ENCODE results near the gene SERPINE3. TPM values are rescaled to one million over a fixed set of nuclear protein-coding genes. Genes with fewer than 3 reads are reported as not detected.

Gene SERPINE3
- total RNA-seq, 1 experiment from 2014 or later: 0.59 TPM

DNA sequence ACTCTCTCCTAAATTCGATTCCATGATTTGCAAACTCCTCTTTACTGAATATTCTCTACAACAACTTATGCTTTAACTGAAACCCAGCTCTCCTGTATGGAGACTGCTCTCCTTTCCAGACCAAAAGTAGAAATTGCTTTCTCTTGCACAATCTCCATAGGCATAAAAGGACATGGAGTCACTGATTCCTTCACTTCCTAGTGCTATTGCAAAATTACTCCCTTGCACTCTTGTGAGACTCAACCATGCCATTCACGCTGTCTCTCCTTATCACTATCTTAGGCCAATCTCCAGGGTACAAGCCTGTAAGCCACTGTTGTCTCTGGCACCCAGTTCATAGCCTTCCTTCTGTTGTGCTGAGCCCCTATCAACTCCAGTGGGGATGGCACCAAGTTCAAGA is 30.6 kb downstream of the SERPINE3 start (continued):
- TF ChIP-seq, protein P1, sequence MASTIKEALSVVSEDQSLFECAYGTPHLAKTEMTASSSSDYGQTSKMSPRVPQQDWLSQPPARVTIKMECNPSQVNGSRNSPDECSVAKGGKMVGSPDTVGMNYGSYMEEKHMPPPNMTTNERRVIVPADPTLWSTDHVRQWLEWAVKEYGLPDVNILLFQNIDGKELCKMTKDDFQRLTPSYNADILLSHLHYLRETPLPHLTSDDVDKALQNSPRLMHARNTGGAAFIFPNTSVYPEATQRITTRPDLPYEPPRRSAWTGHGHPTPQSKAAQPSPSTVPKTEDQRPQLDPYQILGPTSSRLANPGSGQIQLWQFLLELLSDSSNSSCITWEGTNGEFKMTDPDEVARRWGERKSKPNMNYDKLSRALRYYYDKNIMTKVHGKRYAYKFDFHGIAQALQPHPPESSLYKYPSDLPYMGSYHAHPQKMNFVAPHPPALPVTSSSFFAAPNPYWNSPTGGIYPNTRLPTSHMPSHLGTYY (CRISPR knock-in tag; IDR thresholded peaks at IDR 0.05): no peak
- TF ChIP-seq ZNF416 (CRISPR knock-in tag; IDR thresholded peaks at IDR 0.05): no peak

DNA sequence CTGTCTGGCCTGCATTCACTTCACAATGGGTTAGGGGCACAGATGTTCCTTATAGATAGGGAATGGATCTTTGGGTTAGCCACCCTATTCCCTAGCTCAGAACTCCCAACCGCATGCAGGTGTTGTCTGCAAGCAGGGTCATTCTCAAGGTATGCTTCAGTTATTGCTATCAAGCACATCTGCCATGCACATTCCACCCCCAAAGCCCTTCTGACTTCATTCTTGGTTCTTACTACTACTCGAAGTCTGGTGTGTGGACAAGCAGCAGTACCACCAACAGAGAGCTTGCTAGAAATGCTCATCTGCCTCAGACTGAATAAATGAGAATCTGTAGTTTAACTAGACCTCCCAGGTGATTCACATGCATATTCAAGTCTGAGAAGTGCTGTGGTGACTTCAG is 31.3 kb downstream of the SERPINE3 start:
- peak; percentile 36 for ATAC-seq
- Mint-ChIP-seq H3K9me3 (no peaks in the 10 kb centered on the region), H3K4me1 (no peaks in the 10 kb centered on the region), H3K27ac (no peak overlapping the region), H3K27me3 (ENCODE audit: low read depth) (no peaks in the 10 kb centered on the region), H3K4me3 (no peak overlapping the region), H3K36me3 (peaks cover 34% of the 10 kb centered on the region)
- CTCF ChIA-PET: interaction anchor here (1.2 to 2.7 kb wide), 4 partner anchors 84 to 427 kb away, joined by 3 to 7 read pairs (median 4); no protein-coding TSS in a partner anchor
- TF ChIP-seq ATF1 (CRISPR knock-in tag; IDR thresholded peaks at IDR 0.05): no peak
- TF ChIP-seq TEAD1 (CRISPR knock-in tag; IDR thresholded peaks at IDR 0.05): no peak
- TF ChIP-seq NR1H2 (CRISPR knock-in tag; IDR thresholded peaks at IDR 0.05): no peak
- TF ChIP-seq, protein P2, sequence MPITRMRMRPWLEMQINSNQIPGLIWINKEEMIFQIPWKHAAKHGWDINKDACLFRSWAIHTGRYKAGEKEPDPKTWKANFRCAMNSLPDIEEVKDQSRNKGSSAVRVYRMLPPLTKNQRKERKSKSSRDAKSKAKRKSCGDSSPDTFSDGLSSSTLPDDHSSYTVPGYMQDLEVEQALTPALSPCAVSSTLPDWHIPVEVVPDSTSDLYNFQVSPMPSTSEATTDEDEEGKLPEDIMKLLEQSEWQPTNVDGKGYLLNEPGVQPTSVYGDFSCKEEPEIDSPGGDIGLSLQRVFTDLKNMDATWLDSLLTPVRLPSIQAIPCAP (CRISPR knock-in tag; IDR thresholded peaks at IDR 0.05): no peak
- TF ChIP-seq, protein P3, sequence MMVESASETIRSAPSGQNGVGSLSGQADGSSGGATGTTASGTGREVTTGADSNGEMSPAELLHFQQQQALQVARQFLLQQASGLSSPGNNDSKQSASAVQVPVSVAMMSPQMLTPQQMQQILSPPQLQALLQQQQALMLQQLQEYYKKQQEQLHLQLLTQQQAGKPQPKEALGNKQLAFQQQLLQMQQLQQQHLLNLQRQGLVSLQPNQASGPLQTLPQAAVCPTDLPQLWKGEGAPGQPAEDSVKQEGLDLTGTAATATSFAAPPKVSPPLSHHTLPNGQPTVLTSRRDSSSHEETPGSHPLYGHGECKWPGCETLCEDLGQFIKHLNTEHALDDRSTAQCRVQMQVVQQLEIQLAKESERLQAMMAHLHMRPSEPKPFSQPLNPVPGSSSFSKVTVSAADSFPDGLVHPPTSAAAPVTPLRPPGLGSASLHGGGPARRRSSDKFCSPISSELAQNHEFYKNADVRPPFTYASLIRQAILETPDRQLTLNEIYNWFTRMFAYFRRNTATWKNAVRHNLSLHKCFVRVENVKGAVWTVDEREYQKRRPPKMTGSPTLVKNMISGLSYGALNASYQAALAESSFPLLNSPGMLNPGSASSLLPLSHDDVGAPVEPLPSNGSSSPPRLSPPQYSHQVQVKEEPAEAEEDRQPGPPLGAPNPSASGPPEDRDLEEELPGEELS (CRISPR knock-in tag; IDR thresholded peaks at IDR 0.05): no peak
- TF ChIP-seq PRRX2 (CRISPR knock-in tag; IDR thresholded peaks at IDR 0.05): no peak
- no peak for TF ChIP-seq ZNF423 (CRISPR knock-in tag; IDR thresholded peaks at IDR 0.05)
- TF ChIP-seq NR3C1 (CRISPR knock-in tag; conservative IDR thresholded peaks at IDR 0.05; ENCODE audit: low read depth): no peak
- TF ChIP-seq ELF4 (CRISPR knock-in tag; IDR thresholded peaks at IDR 0.05; ENCODE audit: low read depth): no peak
- TF ChIP-seq, protein P4, sequence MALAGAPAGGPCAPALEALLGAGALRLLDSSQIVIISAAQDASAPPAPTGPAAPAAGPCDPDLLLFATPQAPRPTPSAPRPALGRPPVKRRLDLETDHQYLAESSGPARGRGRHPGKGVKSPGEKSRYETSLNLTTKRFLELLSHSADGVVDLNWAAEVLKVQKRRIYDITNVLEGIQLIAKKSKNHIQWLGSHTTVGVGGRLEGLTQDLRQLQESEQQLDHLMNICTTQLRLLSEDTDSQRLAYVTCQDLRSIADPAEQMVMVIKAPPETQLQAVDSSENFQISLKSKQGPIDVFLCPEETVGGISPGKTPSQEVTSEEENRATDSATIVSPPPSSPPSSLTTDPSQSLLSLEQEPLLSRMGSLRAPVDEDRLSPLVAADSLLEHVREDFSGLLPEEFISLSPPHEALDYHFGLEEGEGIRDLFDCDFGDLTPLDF (CRISPR knock-in tag; IDR thresholded peaks at IDR 0.05): no peak
- POLR2A ChIA-PET: no interaction called here
- DNase-seq (ENCODE audit: low spot score): no peak

DNA sequence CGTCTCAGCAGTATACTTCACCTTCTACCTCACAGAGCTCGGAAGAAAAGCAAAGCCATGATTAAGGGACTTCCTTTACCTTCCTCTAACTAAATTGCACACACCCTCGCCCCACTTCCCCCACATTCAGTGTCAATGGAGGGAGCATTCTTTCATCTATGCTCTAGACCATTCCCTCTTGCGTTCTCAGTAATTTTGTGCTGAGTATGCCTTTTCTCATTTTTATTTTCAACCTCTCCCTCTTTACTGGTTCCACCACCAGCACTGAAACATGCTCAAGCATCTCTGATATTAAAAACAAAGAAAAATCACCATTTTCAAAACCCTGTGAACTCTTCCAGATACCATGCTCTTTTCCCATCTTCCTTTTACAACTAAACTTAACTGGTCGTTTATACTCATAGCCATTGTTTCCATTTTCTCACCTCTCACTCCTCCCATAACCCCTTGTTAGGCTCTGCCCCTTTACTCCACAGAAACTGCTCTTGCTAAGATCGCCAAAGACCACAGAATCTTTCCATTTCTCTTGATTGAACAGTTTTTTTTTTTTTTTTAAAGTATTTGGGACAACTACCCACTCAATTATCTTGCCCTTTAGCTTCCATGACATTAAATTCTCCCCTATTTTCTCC is 32.4 kb downstream of the SERPINE3 start:
- no peaks in the 10 kb centered on the region for H3K4me1 Mint-ChIP-seq
- H3K9me3 Mint-ChIP-seq: no peaks in the 10 kb centered on the region
- peaks cover 33% of the 10 kb centered on the region for H3K36me3 Mint-ChIP-seq
- CTCF ChIA-PET: interaction anchor here (1.2 to 2.7 kb wide), 3 partner anchors 85 to 426 kb away, joined by 3 to 7 read pairs (median 5); no protein-coding TSS in a partner anchor
- ATAC-seq (no peak), DNase-seq (ENCODE audit: low spot score) (no peak)
- H3K27ac Mint-ChIP-seq: no peak overlapping the region
- POLR2A ChIA-PET: interaction anchor here (0.7 kb wide), 1 partner anchor 652 kb away, joined by 7 read pairs; no protein-coding TSS in a partner anchor
- no peak overlapping the region for H3K4me3 Mint-ChIP-seq
- no peaks in the 10 kb centered on the region for H3K27me3 Mint-ChIP-seq (ENCODE audit: low read depth)
- TF ChIP-seq RORB (CRISPR knock-in tag; IDR thresholded peaks at IDR 0.05): no peak
- TF ChIP-seq, protein P5, sequence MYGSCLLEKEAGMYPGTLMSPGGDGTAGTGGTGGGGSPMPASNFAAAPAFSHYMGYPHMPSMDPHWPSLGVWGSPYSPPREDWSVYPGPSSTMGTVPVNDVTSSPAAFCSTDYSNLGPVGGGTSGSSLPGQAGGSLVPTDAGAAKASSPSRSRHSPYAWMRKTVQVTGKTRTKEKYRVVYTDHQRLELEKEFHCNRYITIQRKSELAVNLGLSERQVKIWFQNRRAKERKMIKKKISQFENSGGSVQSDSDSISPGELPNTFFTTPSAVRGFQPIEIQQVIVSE (CRISPR knock-in tag; IDR thresholded peaks at IDR 0.05; ENCODE audit: borderline replicate concordance): no peak
- TF ChIP-seq, protein P6, sequence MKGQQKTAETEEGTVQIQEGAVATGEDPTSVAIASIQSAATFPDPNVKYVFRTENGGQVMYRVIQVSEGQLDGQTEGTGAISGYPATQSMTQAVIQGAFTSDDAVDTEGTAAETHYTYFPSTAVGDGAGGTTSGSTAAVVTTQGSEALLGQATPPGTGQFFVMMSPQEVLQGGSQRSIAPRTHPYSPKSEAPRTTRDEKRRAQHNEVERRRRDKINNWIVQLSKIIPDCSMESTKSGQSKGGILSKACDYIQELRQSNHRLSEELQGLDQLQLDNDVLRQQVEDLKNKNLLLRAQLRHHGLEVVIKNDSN (CRISPR knock-in tag; IDR thresholded peaks at IDR 0.05): no peak
- TF ChIP-seq JAZF1 (CRISPR knock-in tag; IDR thresholded peaks at IDR 0.05): no peak
- TF ChIP-seq, protein P7, sequence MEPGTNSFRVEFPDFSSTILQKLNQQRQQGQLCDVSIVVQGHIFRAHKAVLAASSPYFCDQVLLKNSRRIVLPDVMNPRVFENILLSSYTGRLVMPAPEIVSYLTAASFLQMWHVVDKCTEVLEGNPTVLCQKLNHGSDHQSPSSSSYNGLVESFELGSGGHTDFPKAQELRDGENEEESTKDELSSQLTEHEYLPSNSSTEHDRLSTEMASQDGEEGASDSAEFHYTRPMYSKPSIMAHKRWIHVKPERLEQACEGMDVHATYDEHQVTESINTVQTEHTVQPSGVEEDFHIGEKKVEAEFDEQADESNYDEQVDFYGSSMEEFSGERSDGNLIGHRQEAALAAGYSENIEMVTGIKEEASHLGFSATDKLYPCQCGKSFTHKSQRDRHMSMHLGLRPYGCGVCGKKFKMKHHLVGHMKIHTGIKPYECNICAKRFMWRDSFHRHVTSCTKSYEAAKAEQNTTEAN (CRISPR knock-in tag; IDR thresholded peaks at IDR 0.05): no peak
- no peak for TF ChIP-seq MXD4 (CRISPR knock-in tag; IDR thresholded peaks at IDR 0.05; ENCODE audit: borderline replicate concordance)
- TF ChIP-seq TEAD1 (CRISPR knock-in tag; IDR thresholded peaks at IDR 0.05): no peak
- TF ChIP-seq SP1 (CRISPR knock-in tag; conservative IDR thresholded peaks at IDR 0.05): no peak
- TF ChIP-seq, protein P8, sequence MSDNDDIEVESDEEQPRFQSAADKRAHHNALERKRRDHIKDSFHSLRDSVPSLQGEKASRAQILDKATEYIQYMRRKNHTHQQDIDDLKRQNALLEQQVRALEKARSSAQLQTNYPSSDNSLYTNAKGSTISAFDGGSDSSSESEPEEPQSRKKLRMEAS (CRISPR knock-in tag; IDR thresholded peaks at IDR 0.05): no peak
- no peak for TF ChIP-seq PRRX2 (CRISPR knock-in tag; IDR thresholded peaks at IDR 0.05)
- TF ChIP-seq, protein P1 (CRISPR knock-in tag; IDR thresholded peaks at IDR 0.05): no peak
- TF ChIP-seq, protein P9, sequence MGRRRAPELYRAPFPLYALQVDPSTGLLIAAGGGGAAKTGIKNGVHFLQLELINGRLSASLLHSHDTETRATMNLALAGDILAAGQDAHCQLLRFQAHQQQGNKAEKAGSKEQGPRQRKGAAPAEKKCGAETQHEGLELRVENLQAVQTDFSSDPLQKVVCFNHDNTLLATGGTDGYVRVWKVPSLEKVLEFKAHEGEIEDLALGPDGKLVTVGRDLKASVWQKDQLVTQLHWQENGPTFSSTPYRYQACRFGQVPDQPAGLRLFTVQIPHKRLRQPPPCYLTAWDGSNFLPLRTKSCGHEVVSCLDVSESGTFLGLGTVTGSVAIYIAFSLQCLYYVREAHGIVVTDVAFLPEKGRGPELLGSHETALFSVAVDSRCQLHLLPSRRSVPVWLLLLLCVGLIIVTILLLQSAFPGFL (CRISPR knock-in tag; IDR thresholded peaks at IDR 0.05; ENCODE audit: borderline replicate concordance): no peak

Data from WTC11 (cell line).